HCT116 (cell line): ENCODE data around the gene SPATS2L. TPM values are rescaled to one million over a fixed set of nuclear protein-coding genes. Genes with fewer than 3 reads are reported as not detected.

Experiments
- ATAC-seq: fragments of 200-7000 bp; cut with Tn5 transposase; 2 replicates; pipeline ENCODE4 v1.9.1; 2020; ENCODE audit warnings: mild to moderate bottlenecking, moderate library complexity
- BruUV-seq: library from RNA; stranded (reverse); fragments of 400-500 nt; replicated peaks from 2 replicates; lab custom pipeline; 2021; lab: Mats Ljungman, UMichigan
- CTCF ChIA-PET: fragments of 300-600 bp; sonication (Branson Sonifier 250); formaldehyde crosslinking; loops from one replicate; lab custom pipeline; 2021; ENCODE audit warnings: antibody characterized with exemption; lab: Charles Lee
- POLR2A ChIA-PET: fragments of 300-600, 350-600 bp; sonication (Branson Sonifier 250); formaldehyde crosslinking; loops from one replicate; lab custom pipeline; 2021; ENCODE audit warnings: antibody characterized with exemption; lab: Charles Lee
- RAD21 ChIA-PET, 2 experiments: fragments of 300-600 bp; sonication (Branson Sonifier 250); formaldehyde crosslinking; loops; one replicate each; lab custom pipeline; 2023; ENCODE audit warnings: low total read pairs in 2 of 2; ENCODE audit not compliant: uncharacterized antibody in 2 of 2, unreplicated experiment in 2 of 2, low non-redundant PET in 1 of 2; lab: Charles Lee
- DNase-seq: peaks from one replicate; pipeline ENCODE4 v3.0.0-alpha.2; 2010; ENCODE audit warnings: low read depth, low spot score
- H2AFZ ChIP-seq: fragments of 200-600 bp; shearing (Covaris generic), sonication (generic); 2 replicates; pipeline ENCODE4 v1.6.1; 2017; ENCODE audit warnings: low read depth, mixed run types, mixed read lengths, antibody characterized with exemption, low read length; ENCODE audit not compliant: poor library complexity, severe bottlenecking
- H3K27ac ChIP-seq: 2 replicates; pipeline ENCODE4 v1.5.1; 2012; ENCODE audit warnings: low read depth, low read length
- H3K27me3 ChIP-seq: fragments of 200-600 bp; sonication (generic); 2 replicates; pipeline ENCODE4 v1.6.1; 2016; ENCODE audit warnings: mixed run types, low read length, mixed read lengths; ENCODE audit not compliant: insufficient read depth
- H3K36me3 ChIP-seq, 2 experiments: fragments of 200-500 bp in 1 of 2; fragments of 200-600 bp in 1 of 2; sonication (Bioruptor generic) in 1 of 2; sonication (generic) in 1 of 2; 2 replicates each; pipeline versions ENCODE4 v1.5.1 to v1.6.1; 2014 to 2016; ENCODE audit warnings: low read length in 2 of 2, inconsistent platforms in 1 of 2, mixed read lengths in 1 of 2, mixed run types in 1 of 2; ENCODE audit not compliant: insufficient read depth in 2 of 2, control insufficient read depth in 1 of 2
- H3K4me1 ChIP-seq, 2 experiments: fragments of 200-600 bp in 1 of 2; sonication (generic) in 1 of 2; 2 replicates each; pipeline versions ENCODE4 v1.5.1 to v1.6.1; 2012 to 2017; ENCODE audit warnings: low read length in 2 of 2, inconsistent platforms in 1 of 2, mild to moderate bottlenecking in 1 of 2, mixed read lengths in 1 of 2, mixed run types in 1 of 2, moderate library complexity in 1 of 2; ENCODE audit not compliant: insufficient read depth in 2 of 2, control insufficient read depth in 1 of 2
- H3K4me2 ChIP-seq: fragments of 200-600 bp; sonication (generic); 2 replicates; pipeline ENCODE4 v1.6.1; 2017; ENCODE audit warnings: mixed run types, low read length, mixed read lengths
- H3K4me3 ChIP-seq, 2 experiments: fragments of 200-600 bp in 1 of 2; sonication (generic) in 1 of 2; replicated peaks in 1 of 2; 2 replicates each; pipeline ENCODE4 v1.5.1; 2011 to 2016; ENCODE audit warnings: low read length in 2 of 2, control low read depth in 1 of 2, low read depth in 1 of 2, mild to moderate bottlenecking in 1 of 2, mixed read lengths in 1 of 2, mixed run types in 1 of 2
- H3K79me2 ChIP-seq: fragments of 200-600 bp; sonication (generic); 2 replicates; pipeline ENCODE4 v1.6.1; 2017; ENCODE audit warnings: mild to moderate bottlenecking, mixed run types, low read length, moderate library complexity, mixed read lengths; ENCODE audit not compliant: insufficient read depth
- H3K9ac ChIP-seq: fragments of 200-600 bp; sonication (generic); 2 replicates; pipeline ENCODE4 v1.6.1; 2016; ENCODE audit warnings: low read length, mixed read lengths
- H3K9me2 ChIP-seq: fragments of 200-600 bp; sonication (generic), shearing (Covaris generic); 2 replicates; pipeline ENCODE4 v1.6.1; 2017; ENCODE audit warnings: mixed run types, mild to moderate bottlenecking, moderate library complexity; ENCODE audit not compliant: insufficient read depth
- H3K9me3 ChIP-seq, 2 experiments: fragments of 200-500 bp in 1 of 2; fragments of 200-600 bp in 1 of 2; sonication (Bioruptor generic) in 1 of 2; sonication (generic) in 1 of 2; 2 replicates each; pipeline ENCODE4 v1.6.1; 2014 to 2017; ENCODE audit warnings: low read length in 2 of 2, mixed read lengths in 2 of 2, inconsistent platforms in 1 of 2, low read depth in 1 of 2, mild to moderate bottlenecking in 1 of 2, mixed run types in 1 of 2, moderate library complexity in 1 of 2; ENCODE audit not compliant: control insufficient read depth in 1 of 2, insufficient read depth in 1 of 2
- H4K20me1 ChIP-seq: fragments of 200-600 bp; sonication (generic), shearing (Covaris generic); 2 replicates; pipeline ENCODE4 v1.6.1; 2017; ENCODE audit warnings: mixed run types, mild to moderate bottlenecking, moderate library complexity; ENCODE audit not compliant: insufficient read depth
- CEBPB ChIP-seq: IDR thresholded peaks from 2 replicates; pipeline ENCODE4 v1.6.1; 2012; ENCODE audit warnings: low read depth
- EGR1 ChIP-seq: IDR thresholded peaks from 2 replicates; pipeline ENCODE4 v1.6.1; 2012; ENCODE audit warnings: low read depth
- ELF1 ChIP-seq: IDR thresholded peaks from 2 replicates; pipeline ENCODE4 v1.6.1; 2012; ENCODE audit warnings: low read depth, borderline replicate concordance
- EZH2phosphoT487 ChIP-seq: fragments of 200-600 bp; IDR thresholded peaks from 2 replicates; pipeline ENCODE4 v1.6.1; 2018; ENCODE audit warnings: antibody characterized with exemption, borderline replicate concordance
- FOSL1 ChIP-seq: IDR thresholded peaks from 2 replicates; pipeline ENCODE4 v1.6.1; 2012; ENCODE audit warnings: low read depth
- JUND ChIP-seq: IDR thresholded peaks from 2 replicates; pipeline ENCODE4 v1.6.1; 2012
- MAX ChIP-seq: IDR thresholded peaks from 2 replicates; pipeline ENCODE4 v1.6.1; 2012
- POLR2A ChIP-seq: IDR thresholded peaks from 2 replicates; pipeline ENCODE4 v1.7.0; 2011; ENCODE audit warnings: borderline replicate concordance; ENCODE audit not compliant: insufficient read depth, insufficient read length; ENCODE audit errors: extremely low read depth
- RAD21 ChIP-seq: IDR thresholded peaks from 2 replicates; pipeline ENCODE4 v1.6.1; 2012; ENCODE audit warnings: low read depth, mild to moderate bottlenecking
- REST ChIP-seq: IDR thresholded peaks from 2 replicates; pipeline ENCODE4 v1.6.1; 2012; ENCODE audit warnings: low read depth
- SP1 ChIP-seq: IDR thresholded peaks from 2 replicates; pipeline ENCODE4 v1.6.1; 2012; ENCODE audit warnings: low read depth
- SRF ChIP-seq: IDR thresholded peaks from 2 replicates; pipeline ENCODE4 v1.6.1; 2012; ENCODE audit warnings: low read depth
- TCF7L2 ChIP-seq: IDR thresholded peaks from 2 replicates; pipeline ENCODE4 v1.7.0; 2011; ENCODE audit warnings: borderline replicate concordance, inconsistent platforms; ENCODE audit not compliant: insufficient read depth, insufficient read length; ENCODE audit errors: extremely low read depth
- YY1 ChIP-seq: IDR thresholded peaks from 2 replicates; pipeline ENCODE4 v1.6.1; 2011; ENCODE audit warnings: low read length, low read depth, moderate library complexity, mild to moderate bottlenecking; ENCODE audit not compliant: insufficient replicate concordance; ENCODE audit errors: extremely low read depth
- ZBTB33 ChIP-seq: IDR thresholded peaks from 2 replicates; pipeline ENCODE4 v1.6.1; 2011; ENCODE audit warnings: mild to moderate bottlenecking, low read length, moderate library complexity; ENCODE audit not compliant: insufficient replicate concordance; ENCODE audit errors: extremely low read depth
- ZFX ChIP-seq: fragments of 450-650 bp; IDR thresholded peaks from 2 replicates; pipeline ENCODE4 v1.6.1; 2017
- intact Hi-C: fragments of 100-400 bp; cut with micrococcal nuclease; formaldehyde crosslinking; loops from 2 replicates; pipeline ENCODE4 v1.10.0; 2022
- total RNA-seq: library from RNA; stranded (reverse); gene quantifications from one replicate; pipeline ENCODE4 v1.2.1, GENCODE V29; 2021; ENCODE audit not compliant: unreplicated experiment

The SPATS2L gene
- total RNA-seq, 1 experiment from 2014 or later: 87.1 TPM

- Histone ChIP-seq H3K4me1 (peaks cover 24% of the 10 kb centered on the region in 2 experiments), H3K36me3 (peaks cover 0 to 8% of the 10 kb centered on the region in 2 experiments; a peak in 1 of 4 replicates), H3K9me2 (no peaks in the 10 kb centered on the region), H4K20me1 (no peaks in the 10 kb centered on the region), H3K27ac (no peak overlapping the region), H2AFZ (no peak overlapping the region), H3K27me3 (no peaks in the 10 kb centered on the region), H3K4me3 (no peak overlapping the region), H3K9ac (no peak overlapping the region), H3K79me2 (peaks cover 8% of the 10 kb centered on the region), H3K9me3 (no peaks in the 10 kb centered on the region), H3K4me2 (no peak overlapping the region)
- no TSS peak for BruUV-seq
- ChIA-PET RAD21 (no interaction called here), CTCF (no interaction called here), POLR2A (no interaction called here)
- ATAC-seq (no peak), DNase-seq (no peak)
- intact Hi-C loops: no loop called here
- no peak for TF ChIP-seq FOSL1
- TF ChIP-seq ZBTB33: no peak
- TF ChIP-seq MAX: no peak
- TF ChIP-seq JUND: no peak
- TF ChIP-seq ELF1: no peak
- TF ChIP-seq SP1: no peak
- no peak for TF ChIP-seq ZFX
- no peak for TF ChIP-seq POLR2A
These were observed 107.9 kb downstream of the SPATS2L start for GRCh38 chr2:200414367-200414766.

GRCh38 chr2:200415455-200415854 lies 109.0 kb downstream of the SPATS2L start:
- ChIA-PET RAD21 (no interaction called here), POLR2A (no interaction called here), CTCF (no interaction called here)
- no peak for DNase-seq
- no peak overlapping the region for H3K4me2 ChIP-seq
- no TSS peak for BruUV-seq
- H3K9me3 ChIP-seq: no peaks in the 10 kb centered on the region
- H3K4me3 ChIP-seq: no peak overlapping the region
- no peak overlapping the region for H3K27ac ChIP-seq
- H3K4me1 ChIP-seq: peaks cover 13 to 14% of the 10 kb centered on the region in 2 experiments
- intact Hi-C loops: no loop called here
- no peak overlapping the region for H3K9ac ChIP-seq
- H4K20me1 ChIP-seq: no peaks in the 10 kb centered on the region
- peaks cover 2 to 15% of the 10 kb centered on the region in 2 experiments; a peak in 1 of 4 replicates for H3K36me3 ChIP-seq
- no peak overlapping the region for H2AFZ ChIP-seq
- peaks cover 5% of the 10 kb centered on the region for H3K79me2 ChIP-seq
- ATAC-seq: no peak
- H3K27me3 ChIP-seq: no peaks in the 10 kb centered on the region
- no peaks in the 10 kb centered on the region for H3K9me2 ChIP-seq
- TF ChIP-seq POLR2A (no peak), EZH2phosphoT487 (no peak), ZFX (no peak), CEBPB (no peak), TCF7L2 (no peak), REST (no peak), ELF1 (no peak), MAX (no peak), FOSL1 (no peak), SRF (no peak), YY1 (no peak), EGR1 (no peak), SP1 (no peak), RAD21 (no peak)
